Stimulated activated CD8-positive, alpha-beta memory T cell treated with anti-CD3 and anti-CD28 coated beads, Interleukin-15, amount 100 ng/mL, for 4 hours (primary cell): ENCODE measurements around the gene TAAR2.
"Not testable (repeated sequence)": the region's sequence is repeated elsewhere in the genome, so short reads cannot be mapped to it uniquely, and the experiment has no call there.

ENCODE experiments used
- DNase-seq, 2 donors: peaks; one replicate each; pipeline ENCODE4 v3.0.0-alpha.2; 2020; ENCODE audit warnings: low read depth in 2 of 2

Gene TAAR2, protein sequence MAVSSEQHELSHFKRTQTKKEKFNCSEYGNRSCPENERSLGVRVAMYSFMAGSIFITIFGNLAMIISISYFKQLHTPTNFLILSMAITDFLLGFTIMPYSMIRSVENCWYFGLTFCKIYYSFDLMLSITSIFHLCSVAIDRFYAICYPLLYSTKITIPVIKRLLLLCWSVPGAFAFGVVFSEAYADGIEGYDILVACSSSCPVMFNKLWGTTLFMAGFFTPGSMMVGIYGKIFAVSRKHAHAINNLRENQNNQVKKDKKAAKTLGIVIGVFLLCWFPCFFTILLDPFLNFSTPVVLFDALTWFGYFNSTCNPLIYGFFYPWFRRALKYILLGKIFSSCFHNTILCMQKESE

GRCh38 chr6:132624175-132624574 is at the start of gene TAAR2:
Gene TAAR2 (minus strand): TSS chr6:132624275. CDS start chr6:132624275, 0 bp downstream.
- no peak for DNase-seq

GRCh38 chr6:132673376-132674094 is 49.5 kb upstream of the TAAR2 start:
- DNase-seq: no peak

DNA sequence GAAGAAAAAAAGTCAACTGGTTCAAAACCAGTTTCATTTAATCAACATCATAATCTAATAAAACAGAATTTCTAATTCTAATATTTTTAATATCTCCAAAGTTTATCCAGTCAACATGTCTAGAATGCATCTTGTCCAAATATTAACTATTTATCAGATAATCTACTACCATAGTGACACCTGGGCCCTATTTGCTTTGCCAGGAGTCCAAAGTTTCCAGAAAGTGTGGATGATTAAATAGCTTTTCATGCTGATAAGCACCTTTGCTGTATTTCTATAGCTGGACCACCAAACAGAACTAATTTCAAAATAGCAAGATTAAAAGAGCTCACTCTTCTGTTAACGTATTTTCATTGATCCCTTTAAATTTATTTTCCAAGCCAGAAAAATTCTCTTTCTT is 47.2 kb upstream of the TAAR2 start:
- no peak for DNase-seq

GRCh38 chr6:132669690-132670291 is 45.7 kb upstream of the TAAR2 start:
- no peak for DNase-seq

GRCh38 chr6:132666118-132666517 is 42.0 kb upstream of the TAAR2 start:
- DNase-seq: no peak

GRCh38 chr6:132664309-132665034 is 40.4 kb upstream of the TAAR2 start:
- no peak for DNase-seq

DNA sequence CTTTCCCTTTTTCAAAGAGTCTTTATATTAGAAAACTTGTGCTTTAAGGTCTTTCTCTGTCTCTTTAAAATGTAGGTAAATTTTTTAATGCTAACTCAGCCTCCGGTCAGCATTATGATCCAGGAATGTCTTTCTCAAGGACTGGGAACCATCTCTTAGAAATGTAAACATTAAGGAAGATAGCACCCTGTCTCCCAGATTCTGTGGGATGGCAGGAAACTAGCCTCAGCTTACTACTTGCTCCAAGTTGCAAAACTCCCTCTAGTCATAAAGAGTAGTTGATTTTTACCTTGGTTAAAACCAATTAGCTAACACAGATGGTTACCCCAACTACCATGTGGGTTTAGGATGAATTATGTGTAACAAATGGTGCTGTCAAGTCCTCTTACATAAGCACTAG is 39.6 kb upstream of the TAAR2 start:
- no peak for DNase-seq

DNA sequence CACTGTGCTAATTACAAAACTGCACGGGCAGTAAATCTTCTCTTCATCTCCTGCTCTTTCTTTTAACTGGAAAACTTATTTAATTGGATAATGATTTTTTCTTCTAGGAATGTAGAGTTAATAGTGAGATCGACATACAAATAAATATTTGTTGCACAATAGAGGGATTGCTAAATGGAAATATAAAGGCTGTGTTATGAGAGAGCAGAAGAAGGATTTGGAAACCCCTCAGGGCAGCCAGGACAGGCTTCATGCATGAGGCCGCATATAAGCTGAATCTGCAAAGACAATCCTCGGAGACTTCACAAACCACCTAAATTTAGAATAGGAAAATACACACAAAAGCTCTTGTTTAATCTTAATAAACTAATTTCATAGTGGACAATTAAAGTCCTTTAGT is 37.8 kb upstream of the TAAR2 start:
- DNase-seq: no peak

- no peak for DNase-seq
Observed at GRCh38 chr6:132659082-132659481, 35.0 kb upstream of the TAAR2 start, which contains the start of gene TAAR1. Gene TAAR1 (minus strand): TSS chr6:132659182. CDS start chr6:132646003, 13,179 bp downstream.

GRCh38 chr6:132651062-132651461 is 27.0 kb upstream of the TAAR2 start:
- no peak for DNase-seq

GRCh38 chr6:132650429-132650828 is 26.4 kb upstream of the TAAR2 start:
- no peak for DNase-seq

DNA sequence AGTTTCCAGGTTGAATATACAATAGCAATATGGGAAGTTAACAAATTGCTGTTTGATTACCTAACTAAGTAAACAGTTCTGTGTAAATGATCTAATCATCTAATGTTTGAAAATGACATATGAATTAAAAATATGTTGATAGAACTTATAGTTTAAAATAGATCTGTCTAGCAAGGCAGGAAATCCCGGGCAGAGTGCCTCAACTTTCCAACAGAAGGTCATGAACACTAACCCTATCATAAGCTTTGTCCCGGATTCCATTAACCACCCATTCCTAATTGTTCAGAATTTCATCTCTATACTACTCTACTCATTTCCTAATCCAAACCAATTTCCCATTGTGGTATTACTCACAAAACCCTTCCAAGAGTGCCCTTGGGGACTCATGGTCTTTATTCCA is 24.8 kb upstream of the TAAR2 start:
- no peak for DNase-seq

DNA sequence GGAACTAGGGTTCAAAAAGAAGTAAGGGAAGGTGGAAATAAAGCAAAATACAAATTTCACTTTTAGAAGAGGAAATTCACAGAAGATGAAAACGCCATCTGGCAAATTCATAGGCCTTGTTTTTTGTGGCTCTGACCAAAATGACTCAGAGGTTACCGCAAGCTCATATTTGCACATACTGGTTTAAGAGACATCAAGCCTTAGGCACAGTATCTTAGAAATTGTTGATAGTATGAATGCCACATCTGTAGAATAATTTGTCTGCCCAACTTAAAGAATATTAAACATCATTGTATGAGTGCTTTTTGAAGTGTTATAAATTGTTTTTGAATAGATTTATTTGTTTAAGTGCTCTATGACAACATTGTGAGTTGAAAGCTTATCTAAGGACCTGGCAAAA is 24.3 kb upstream of the TAAR2 start:
- DNase-seq: no peak

DNA sequence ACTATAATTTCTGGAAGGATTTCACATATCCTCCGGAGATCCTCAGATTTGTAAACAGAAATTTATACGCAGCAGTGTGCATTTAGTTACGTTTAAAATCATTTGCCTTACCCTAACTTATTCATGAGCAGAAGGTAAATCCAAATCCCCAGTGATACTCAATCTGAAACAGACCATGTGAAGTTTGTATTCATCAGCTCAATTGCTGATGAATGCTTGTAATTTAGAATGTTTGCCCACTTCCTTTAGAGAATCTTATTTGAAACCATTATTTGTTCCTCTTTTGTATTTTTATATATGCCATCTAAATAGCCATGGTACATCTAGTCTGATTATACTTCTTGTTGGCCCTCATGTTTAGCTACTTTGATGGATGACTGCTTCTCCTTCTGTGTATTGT is 19.5 kb upstream of the TAAR2 start:
- no peak for DNase-seq

- DNase-seq: not testable (repeated sequence)
Observed at GRCh38 chr6:132637135-132637534, 13.1 kb upstream of the TAAR2 start.

DNA sequence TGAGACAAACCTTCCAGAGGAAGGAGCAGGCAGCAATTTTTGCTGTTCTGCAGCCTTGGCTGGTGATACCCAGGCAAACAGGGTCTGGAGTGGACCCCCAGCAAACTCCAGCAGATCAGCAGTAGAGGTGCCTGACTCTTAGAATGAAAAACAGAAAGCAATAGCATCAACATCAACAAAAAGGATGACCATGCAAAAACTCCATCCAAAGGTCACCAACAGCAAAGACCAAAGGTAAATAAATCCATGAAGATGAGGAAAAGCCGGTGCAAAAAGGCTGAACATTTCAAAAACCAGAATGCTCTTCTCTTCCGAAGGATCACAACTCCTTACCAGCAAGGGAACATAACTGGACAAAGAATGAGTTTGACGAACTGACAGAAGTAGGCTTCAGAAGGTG is 11.8 kb upstream of the TAAR2 start:
- DNase-seq: not testable (repeated sequence)

DNA sequence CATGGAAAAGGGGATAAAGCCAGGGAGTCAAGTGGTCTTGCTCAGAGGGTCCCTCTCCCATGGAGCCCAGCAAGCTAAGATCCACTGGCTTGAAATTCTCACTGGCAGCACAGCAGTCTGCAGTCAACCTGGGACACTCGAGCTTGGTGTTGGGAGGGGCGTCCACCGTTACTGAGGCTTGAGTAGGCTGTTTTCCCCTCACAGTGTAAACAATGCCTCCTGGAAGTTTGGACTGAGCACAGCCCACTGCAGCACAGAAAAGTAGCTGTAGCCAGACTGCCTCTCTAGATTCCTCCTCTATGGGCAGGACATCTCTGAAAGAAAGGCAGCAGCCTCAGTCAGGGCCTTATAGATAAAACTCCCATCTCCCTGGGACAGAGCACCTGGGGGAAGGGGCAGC is 11.2 kb upstream of the TAAR2 start:
- not testable (repeated sequence) for DNase-seq

DNA sequence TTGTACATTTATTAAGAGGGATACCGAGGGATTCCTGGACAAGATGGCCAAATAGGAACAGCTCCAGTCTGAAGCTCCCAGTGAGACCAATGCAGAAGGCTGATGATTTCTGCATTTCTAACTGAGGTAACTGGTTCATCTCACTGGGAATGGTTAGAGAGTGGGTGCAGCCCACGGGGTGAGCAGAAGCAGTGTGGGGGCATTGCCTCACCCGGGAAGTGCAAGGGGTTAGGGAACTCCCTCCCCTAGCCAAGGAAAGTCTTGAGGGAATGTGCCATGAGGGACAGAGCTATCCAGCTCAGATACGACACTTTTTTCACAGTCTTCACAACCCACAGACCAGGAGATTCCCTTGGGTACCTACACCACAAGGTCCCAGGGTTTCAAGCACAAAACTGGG is 10.7 kb upstream of the TAAR2 start:
- no peak for DNase-seq

DNA sequence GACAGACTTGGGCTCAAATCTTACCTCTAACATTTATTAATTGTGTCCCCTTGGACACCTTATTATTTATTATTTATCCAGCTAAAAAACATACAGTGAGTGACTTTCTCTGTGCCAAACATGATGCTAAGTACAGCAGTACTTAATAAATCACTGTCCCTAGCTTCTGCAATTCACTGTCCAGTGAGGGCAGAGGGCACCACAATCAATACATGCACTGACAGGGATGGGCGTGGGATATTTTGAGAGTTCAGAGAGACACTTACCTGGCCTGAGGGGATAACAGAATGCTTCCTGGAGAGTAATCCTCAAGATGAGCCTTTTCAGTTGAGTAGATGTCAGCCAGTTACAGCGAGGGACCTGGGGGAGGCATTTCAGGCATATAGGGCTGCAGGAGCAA is 9.3 kb upstream of the TAAR2 start:
- no peak for DNase-seq

DNA sequence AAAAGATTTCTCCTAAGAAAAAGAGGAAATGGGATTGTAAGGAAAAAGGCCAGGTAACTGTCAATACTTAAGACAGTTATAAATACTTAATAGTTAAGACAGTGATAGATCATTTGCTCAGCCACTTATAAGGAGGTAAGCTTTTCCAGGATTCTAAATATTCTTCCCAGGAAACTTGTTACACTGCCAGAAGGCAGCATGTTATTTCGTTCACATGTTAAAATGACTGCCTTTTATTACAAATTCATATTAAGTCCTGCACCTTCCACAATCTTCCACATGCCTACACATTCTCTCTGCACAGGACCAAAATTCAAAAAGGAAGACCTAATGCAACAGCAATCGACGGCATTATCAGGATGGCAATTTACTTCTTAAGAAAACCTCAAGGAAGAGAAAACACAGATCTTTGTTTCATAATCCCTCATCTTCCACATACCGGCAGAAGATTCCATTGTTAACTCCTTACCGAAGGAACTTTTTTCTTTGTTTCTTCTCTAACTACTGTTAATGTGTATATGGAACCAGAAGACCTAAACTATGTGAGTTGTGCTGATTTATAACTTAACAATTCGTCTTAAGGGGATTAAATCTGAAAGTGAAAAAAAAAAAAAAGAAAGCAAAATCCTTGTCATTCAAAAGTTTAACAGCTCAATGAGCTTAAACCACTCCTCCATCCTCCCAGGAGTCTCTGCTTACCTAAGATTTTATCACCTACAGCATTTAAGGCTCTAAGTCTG is 799 bp downstream of the TAAR2 start:
- DNase-seq: no peak

DNA sequence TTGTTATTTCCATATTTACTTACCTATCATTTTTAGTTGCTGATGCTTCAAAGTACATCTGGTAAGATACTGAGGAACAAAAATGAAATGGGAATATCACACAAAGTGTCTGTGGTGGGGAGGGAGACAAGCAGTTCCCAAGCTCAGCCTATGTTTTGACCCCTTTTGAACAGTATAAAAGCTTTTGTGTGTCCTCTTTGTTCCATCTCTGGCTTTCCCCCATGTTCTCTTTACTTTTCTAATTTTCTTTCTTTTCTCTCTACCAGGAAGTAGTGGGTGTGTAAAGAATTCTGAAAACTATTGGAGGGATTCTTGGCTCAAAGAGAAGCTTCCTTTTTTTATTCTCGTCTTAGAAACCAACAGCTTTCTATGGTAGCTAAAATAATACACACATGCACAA is 7.4 kb downstream of the TAAR2 start:
- DNase-seq: no peak
